HG03039 (cell line): ENCODE data around the gene WDFY2.

Experiments
- ATAC-seq: cut with Tn5 transposase; IDR thresholded peaks from one replicate; pipeline ENCODE4 v1.9.1; 2021; ENCODE audit warnings: mild to moderate bottlenecking, moderate library complexity; ENCODE audit not compliant: unreplicated experiment

Gene WDFY2

GRCh38 chr13:51600703-51601102, 16.4 kb downstream of the WDFY2 start:
- ATAC-seq = no peak

DNA sequence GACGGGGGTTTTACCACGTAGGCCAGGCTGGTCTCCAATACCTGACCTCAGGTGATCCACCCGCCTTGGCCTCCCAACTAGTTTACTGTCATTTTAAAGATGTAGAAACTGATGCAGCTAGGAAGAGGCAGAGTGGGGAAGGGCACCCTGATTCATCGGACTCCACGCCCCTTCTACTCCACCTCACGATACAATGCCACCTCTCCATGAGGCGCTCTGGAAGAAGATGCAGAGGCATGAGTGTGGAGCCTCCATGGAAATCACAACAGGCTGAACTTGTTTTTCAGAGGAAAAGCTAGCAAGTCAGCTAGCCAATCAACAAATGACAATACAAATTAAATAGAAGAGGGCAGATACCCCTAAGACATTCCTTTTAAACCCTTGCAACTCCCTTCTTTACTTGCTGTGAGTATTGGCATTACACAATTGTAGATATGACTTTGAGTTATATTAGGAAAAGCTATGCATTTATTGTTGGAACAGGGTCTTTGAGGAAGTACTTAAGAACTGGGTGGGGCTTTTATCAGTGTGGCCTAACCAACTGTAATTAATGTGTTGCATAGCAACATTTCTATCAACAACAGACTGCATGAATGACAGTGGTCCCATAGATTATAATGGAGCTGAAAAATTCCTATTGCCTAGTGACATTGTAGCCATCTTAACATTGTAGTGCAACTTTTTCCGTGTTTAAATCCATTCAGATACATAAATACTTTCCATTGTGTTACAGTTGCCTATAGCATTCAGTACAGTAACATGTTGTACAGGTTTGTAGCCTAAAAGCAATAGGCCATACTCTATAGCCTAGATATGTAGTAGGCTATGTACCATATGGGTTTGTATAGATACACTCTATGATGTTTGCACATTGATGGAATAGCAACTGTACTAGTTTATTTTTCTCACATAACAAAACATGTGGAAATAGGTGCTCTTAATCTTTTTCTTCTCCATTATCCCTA, 17.6 kb downstream of the WDFY2 start:
- ATAC-seq = no peak

GRCh38 chr13:51603716-51604115, 19.5 kb downstream of the WDFY2 start:
- no peak for ATAC-seq

DNA sequence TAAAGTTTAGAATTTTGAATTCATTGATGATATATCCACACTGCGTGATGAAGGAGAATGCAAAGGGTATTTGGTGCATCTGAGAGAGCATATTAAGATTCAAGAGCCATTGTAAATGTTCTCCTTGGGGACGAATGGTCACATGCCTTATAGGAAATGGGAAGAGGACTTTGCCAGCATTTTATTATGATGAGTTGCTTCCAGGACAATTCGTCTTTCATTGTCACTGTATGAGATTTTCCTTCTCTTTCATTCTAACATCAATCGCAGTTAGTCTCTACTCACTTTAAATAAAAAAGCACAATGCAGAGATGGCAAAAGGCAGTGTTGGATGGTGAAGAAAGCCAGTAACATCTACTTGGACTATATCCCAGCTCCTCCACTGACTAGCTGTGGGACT, 21.4 kb downstream of the WDFY2 start:
- ATAC-seq = no peak

DNA sequence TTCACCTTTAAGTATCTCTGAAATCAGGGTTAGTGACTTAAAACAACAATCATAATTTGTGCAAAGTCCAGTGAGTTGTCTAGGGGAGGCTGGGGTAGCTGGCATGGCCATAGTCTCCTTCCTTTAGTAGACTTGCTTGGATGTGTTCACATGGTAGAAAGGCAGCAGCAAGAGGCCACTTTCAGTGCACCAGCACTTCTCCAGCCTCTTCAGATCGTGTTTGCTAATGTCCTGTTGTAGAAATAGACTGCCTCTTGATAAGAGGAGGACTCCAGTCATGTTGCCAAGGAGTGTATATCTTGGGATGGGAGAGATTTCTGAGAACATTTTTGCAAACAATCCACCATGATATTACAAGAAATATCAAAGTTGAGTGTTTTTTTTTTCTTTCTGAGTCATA, 22.9 kb downstream of the WDFY2 start:
- no peak for ATAC-seq

- no peak for ATAC-seq
Observed at GRCh38 chr13:51608857-51609406, 24.7 kb downstream of the WDFY2 start.

- ATAC-seq = no peak
Observed at GRCh38 chr13:51612867-51613266, 28.6 kb downstream of the WDFY2 start.

GRCh38 chr13:51613535-51613934, 29.3 kb downstream of the WDFY2 start:
- ATAC-seq = no peak

DNA sequence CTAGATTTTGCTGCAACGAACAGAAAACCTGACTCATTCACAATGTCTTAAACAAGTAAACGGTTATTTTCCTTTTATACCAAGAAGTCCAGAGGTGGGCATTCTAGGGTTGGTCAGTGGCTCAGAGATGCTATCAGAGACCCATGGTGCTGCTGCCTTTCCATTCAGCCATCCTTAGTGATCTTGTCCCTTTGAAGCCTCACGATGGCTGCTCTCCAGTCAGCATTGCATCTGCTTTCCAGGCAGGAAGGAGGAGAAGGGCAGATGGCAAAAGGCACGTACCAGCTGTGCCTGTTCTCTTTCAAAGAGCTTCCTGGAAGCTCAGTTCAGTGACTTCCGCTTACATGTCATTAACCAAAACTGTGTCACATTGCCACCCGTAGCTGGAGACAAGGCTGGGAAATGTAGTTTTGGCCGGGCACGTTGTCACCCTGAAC, 30.1 kb downstream of the WDFY2 start:
- peak; percentile 73 for ATAC-seq

GRCh38 chr13:51618626-51619025, 34.4 kb downstream of the WDFY2 start:
- no peak for ATAC-seq

GRCh38 chr13:51619614-51620013, 35.4 kb downstream of the WDFY2 start:
- no peak for ATAC-seq

DNA sequence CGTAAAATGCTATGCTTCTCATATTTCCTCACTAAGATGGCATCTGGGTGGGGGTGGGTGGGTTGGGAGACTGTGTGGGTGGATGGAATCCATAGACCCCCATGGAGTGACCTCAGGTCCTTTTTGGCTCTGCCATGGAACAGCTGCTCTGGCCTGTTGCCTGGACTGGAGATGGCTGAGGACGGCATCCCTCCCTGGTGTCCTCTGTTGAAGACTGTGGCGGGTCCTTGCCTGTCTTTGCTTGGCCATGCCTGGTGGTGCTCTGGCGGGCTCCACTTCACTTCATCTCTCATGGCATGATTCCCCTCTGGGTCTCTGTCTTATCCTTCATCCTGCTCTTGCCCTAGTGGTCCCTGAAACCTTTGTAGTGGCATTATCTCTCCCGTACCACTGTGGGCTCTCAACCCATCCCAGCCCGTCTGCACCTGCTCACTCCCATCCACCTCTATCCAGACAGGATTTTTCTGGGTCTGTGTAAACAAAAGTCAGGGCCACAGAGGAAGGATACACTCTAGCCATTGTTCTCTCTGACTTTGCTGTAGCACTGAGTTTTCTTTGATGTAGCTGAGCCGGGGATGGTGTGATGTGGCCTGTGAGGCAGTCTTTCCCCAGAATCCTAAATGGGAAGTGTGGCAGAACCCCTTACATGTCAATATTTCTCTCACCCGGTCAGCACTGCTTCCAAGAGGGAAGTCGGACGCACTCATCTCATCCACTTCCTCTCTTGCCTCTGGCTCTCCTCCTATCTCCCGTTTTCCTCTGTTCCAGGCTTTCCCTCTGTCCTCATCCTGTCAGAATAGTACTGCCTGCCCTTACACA, 36.1 kb downstream of the WDFY2 start:
- ATAC-seq = no peak

GRCh38 chr13:51621602-51622001, 37.3 kb downstream of the WDFY2 start:
- ATAC-seq = no peak

GRCh38 chr13:51623473-51623872, 39.2 kb downstream of the WDFY2 start:
- no peak for ATAC-seq

DNA sequence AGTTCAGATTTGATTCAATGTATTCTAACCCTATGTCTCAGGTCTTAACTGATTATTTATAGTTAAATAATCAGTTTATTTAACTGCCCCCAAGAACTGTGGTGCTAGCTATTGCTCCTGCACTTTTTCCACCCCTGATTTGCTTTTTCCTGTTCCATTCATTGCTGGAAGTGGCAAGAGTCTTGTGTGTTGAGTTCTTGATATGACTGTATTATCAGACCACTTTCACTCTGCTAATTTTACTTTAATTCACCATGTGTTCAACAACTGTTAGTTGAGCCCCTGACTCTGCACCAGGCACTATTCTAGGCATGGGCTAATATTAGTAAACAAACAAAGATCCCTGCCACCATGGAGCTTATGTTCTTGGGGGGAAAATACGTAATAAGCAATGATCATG, 39.9 kb downstream of the WDFY2 start:
- ATAC-seq = no peak

DNA sequence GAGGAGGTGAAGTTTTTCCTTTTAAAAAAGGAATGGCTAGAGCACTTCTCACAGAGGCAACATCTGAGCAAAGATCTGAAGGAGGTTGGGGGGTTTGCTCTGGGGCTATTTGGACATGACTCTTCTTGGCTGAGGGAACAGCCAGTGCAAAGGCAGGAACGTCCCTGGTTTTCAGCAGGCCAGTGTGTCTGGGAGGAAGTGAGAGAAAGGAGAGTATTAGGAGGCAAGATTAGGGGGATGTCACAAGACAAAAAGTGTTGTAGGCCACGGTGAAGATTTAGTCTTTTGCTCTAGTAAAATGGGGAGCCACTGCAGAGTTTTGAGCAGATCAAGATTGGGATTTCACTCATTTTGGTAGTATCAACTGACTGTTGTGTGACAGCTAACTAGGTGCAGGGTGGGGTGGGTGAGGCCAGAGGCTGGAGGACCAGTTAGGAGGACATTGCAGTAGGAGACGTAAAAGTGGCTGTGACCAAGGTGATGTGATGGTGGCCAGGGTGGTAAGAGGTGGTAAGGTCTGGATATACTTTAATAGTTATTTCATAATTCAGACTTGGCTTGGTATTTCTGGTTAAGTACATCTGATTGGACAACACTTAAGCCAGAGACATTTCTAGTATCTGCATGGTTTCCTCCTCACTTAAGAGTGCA, 40.6 kb downstream of the WDFY2 start:
- no peak for ATAC-seq

DNA sequence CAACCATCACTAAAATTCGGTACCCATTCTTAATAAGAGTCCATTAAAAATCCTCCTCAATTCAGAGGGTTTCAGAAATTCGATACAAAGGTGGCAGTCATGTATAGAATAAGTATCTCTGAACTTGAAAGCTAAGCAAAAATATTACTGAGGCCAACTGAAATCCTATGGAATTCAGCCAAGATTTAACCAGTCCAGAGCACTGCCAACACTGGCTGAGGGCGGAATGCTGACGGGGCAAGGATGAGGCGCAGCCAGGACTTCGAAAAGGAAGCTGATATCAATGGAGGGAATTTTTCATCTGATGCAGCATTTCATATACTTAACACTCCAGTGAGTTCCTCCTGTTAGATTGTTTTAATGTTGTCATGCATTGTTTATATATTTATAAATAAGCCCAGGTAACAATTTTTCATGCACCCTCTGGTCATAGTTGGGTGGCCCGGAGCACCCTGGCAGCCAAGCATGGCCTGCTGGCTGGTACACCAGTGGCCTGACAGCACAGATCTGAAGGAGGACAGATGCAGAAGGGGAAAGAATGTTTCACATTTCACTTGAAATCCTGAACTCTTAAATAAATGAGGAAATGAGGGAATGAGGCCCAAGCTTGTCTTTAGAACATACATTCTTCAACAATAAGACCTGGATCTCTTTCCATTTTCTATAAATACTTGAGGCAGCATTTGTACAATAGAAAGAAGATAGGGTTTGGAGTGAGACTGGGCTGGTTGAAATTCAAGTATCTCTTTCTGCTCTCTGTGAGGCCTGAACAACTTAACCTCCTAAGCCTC, 41.5 kb downstream of the WDFY2 start:
- ATAC-seq = no peak

GRCh38 chr13:51626749-51627148, 42.5 kb downstream of the WDFY2 start:
- no peak for ATAC-seq

DNA sequence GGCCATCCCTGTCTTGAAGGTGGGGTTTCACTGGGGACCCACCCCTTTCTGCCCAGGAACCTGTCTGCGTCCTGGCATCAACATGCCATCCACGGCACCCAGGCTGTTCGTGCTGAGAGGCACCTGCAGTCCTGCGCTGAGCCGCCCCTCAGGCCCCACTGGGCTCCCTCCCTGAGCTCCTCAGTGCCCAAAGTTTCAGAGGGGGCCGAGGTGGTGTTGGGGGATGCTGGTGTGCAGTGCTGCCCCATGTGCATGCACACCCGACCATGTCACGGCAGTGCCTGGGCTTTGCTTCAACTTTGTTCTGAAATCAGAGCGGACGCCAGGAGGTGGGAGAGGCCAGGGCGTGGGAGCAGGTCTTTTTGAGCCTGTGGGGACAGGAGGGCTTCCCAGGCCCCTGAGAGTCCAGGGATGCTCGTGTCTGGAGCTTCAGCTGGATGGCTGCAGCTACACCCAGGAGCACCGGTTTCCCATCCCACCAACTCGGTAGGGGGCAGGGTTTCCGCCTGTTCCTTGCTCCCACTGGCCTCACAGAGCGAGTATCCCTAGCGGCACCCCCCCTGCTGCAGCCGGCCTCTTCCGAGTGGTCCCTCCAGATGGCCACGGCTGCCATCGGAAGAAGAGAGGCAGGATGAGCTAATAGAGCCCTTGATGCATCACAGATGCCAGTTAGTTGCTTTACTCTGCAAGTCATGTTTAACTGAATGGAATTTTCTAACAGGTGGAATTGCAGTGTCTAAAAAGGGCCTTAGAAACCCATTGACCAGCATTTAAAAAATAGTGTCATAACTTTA, 44.0 kb downstream of the WDFY2 start:
- no peak for ATAC-seq
